Astrocyte of the hippocampus (primary cell): ENCODE measurements around the gene RYR2.
A peak's percentile ranks its signal among the peaks of the same experiment; 100 is the strongest.

Experiments
- DNase-seq: peaks from one replicate; pipeline ENCODE4 v3.0.0; 2011; ENCODE audit warnings: low read depth, low spot score

Gene RYR2

GRCh38 chr1:237197470-237198425 lies 155.8 kb downstream of the RYR2 start:
- DNase-seq, result no peak

GRCh38 chr1:237199026-237199425 lies 157.0 kb downstream of the RYR2 start:
- DNase-seq, result no peak

- DNase-seq, result no peak
Measured at GRCh38 chr1:237201155-237201554, 159.2 kb downstream of the RYR2 start.

DNA sequence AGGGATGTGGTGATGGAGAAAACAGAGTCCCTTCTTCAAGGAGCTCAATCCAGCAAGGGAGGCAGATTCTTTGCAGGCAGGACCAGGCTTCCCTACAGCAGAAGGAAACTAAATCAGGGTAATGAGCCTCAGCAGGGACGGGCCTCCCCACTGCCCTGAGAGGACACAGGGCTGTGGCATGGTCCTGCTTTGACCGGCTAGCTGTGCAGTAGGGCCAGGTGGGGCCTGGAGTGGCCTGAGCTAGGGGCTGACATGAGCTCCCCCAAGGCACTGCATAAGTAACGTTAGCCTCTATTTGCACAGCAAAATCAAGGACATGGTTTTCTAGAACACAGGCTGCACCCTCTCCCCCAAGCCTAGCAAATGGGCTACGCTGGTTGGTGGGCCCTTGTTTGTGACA lies 162.9 kb downstream of the RYR2 start:
- no peak for DNase-seq

DNA sequence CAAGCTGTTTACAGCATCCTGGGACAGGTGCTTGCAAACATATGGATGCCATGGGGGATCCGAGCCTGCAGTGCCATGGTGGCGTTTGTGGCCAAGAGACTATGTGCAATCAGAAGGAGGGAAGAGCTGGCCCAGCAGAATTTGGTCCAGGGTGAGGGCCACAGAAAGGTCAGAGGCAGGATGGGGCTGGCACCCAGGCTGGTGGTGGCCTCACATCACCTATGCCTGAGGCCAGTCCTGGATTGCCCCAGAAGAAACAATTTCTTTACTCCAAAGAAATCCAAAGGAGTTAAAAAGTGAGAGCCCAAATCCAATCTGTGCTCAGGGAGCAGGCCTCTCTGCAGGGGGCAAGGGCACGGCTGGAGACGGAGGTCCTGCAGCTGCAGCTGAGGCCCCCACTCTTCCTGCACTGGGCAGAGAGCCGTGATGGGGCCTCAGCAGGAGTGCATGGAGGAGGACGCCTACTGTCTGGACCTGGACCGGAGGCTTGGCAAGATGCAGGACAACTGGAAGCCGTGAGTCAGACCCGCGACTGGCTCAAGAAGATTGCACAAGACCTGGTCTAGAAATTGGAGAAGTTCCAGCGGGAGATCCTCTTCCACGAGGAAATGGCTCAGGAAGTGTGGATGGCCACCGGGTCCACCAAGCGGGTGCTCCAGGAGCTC lies 163.5 kb downstream of the RYR2 start:
- DNase-seq, result no peak

DNA sequence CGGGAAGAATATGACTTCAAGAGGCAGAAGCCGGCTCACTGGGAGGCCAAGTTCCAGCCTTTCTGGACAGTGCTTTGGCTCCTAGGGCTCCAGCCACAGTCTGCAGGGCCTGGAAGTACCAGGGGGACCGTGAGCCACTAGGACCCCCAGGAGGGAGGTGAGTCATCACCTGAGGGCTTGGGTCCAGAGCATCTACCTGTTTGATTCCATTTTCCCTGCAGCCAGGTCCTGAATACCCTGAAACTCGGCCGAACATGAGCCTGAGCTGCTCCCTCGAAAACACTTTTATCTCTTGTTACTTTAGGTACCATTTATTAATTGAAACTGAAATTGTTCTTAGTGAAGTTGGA lies 164.1 kb downstream of the RYR2 start:
- DNase-seq, result no peak

- DNase-seq, result no peak
Measured at GRCh38 chr1:237211031-237211430, 169.0 kb downstream of the RYR2 start.

DNA sequence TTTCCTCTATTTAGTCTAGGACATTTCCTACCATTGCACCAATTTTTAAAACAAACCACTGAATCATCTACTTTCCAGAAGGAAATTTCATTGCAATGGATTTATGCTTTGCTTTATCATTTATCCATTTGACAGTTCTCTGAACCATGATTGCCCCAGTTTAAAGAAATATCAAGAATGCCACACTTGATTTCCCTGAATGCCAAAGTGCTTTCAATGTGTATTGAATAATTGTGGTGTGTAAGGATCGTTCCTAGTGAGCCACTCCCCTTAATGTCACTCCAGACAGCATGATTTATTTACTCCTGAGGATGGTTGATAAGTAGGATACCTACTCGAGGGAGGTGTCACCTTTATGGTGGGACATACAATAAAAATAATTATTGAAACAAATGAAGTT lies 169.6 kb downstream of the RYR2 start:
- no peak for DNase-seq

- peak; percentile 7 for DNase-seq
Measured at GRCh38 chr1:237219751-237220642, 178.0 kb downstream of the RYR2 start.

DNA sequence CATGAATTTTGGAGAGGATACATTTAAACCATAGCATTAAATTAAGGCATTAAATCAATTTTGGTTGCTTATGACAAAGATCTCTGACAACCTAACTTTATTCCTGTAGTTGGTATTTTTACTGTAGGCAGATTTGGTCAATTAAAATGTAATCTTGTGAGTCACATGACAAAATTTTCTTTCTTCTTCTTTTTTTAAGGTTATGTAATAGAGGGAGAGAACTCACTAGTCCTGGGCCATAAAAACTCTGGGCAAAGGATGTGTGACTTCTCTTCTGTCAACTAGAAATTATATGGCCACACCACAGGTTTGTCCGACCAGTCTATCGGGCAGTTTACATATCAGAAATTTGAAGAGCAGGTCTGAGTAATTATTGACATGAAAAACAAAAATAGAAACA lies 181.4 kb downstream of the RYR2 start:
- DNase-seq, result no peak

GRCh38 chr1:237226177-237226944 lies 184.4 kb downstream of the RYR2 start:
- DNase-seq, result no peak

- no peak for DNase-seq
Measured at GRCh38 chr1:237227476-237227875, 185.5 kb downstream of the RYR2 start.

DNA sequence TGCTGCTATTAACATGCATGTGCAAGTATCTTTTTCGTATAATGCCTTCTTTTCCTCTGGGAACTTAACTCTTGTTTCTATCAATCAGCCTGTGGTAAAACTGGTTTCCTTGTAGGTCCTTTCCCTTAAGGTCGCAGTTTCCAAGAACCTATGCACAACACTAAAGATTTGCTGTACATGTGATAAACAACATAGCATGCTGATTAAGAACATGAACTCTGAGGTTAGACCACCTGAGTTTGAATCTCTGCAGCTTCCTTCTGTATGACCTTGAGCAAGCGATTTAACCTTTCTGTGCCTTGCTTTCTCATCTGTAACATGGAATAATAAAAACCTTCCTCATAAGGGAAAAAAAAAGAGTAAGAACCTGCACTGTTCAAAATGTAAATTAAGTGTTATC lies 186.4 kb downstream of the RYR2 start:
- no peak for DNase-seq

- DNase-seq, result no peak
Measured at GRCh38 chr1:237229333-237229732, 187.3 kb downstream of the RYR2 start.

- no peak for DNase-seq
Measured at GRCh38 chr1:237232501-237232900, 190.5 kb downstream of the RYR2 start.

DNA sequence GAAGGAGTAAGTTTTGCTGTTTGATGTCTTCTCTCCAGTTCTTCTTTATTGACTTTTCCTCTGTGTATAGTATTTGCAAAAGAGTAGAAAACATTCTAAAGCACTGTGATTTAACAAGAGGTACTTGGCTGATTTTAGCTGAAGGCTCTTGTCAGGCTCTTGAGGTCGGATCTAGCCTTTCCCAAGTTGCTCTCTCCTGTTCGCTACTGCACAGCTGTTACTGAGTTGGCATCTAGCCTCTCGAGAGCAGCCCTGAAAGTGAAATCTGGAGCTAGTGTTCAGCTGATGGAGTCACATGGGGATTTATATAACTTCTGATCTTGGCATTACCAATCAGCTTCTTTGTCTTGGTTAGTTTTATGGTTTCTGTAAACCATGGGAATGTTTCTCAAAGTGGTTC lies 193.1 kb downstream of the RYR2 start:
- DNase-seq, result no peak

DNA sequence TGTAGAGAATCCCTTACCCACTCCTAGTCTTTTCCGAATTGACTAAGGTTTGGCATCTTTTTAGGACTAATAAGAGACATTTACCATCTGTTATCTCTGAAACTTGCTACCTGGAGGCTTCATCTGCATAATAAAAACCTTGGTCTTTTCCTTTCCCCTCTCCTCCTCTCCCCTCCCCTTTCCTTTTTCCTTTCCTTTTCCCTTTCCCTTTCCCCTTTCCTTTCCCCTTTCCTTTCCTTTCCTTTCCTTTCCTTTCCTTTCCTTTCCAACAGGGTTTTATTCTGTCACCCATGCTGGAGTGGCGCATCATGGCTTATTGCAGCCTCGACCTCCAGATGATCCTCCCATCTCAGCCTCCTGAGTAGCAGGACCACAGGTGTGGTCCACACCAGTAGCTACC lies 195.7 kb downstream of the RYR2 start:
- DNase-seq, result no peak

DNA sequence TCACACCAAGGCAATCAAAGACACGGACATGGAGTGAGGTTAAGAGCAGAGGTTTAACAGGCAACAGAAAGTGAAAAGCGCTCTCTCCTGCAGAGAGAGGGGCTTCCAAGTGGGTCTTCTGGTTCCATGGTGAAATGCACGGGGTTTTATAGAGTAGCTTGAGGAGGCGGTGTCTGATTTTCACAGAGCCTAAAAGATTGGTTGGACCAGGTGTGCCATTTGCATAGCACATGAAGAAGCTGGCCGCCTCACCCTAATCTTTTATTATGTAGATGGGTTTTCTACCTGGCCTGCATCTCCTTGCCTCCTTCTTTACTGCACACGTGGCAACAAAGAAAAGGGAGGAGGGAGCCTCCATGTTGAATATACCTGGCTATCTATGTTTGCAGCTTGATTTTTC lies 197.3 kb downstream of the RYR2 start:
- DNase-seq, result no peak

- no peak for DNase-seq
Measured at GRCh38 chr1:237241038-237241437, 199.1 kb downstream of the RYR2 start.

- DNase-seq, result no peak
Measured at GRCh38 chr1:237244778-237245177, 202.8 kb downstream of the RYR2 start.

GRCh38 chr1:237247442-237247841 lies 205.5 kb downstream of the RYR2 start:
- DNase-seq, result no peak
